Activated CD4-positive, alpha-beta memory T cell treated with anti-CD3 and anti-CD28 coated beads, Interleukin-2, amount 10 ng/mL, durations not matched to agents 7 days and 5 days (primary cell): Measurements from ENCODE around the gene NTNG1. TPM values are rescaled to one million over a fixed set of nuclear protein-coding genes. Genes with fewer than 3 reads are reported as not detected.
"Not testable (repeated sequence)": the region's sequence is repeated elsewhere in the genome, so short reads cannot be mapped to it uniquely, and the experiment has no call there.

Experiments
- CTCF ChIA-PET: fragments of 350-600 bp; sonication (Branson Sonifier 250); formaldehyde crosslinking; loops from one replicate; lab custom pipeline; 2021; ENCODE audit warnings: antibody characterized with exemption, inconsistent platforms; lab: Charles Lee
- POLR2A ChIA-PET: fragments of 350-600 bp; sonication (Branson Sonifier 250); formaldehyde crosslinking; loops from one replicate; lab custom pipeline; 2021; ENCODE audit warnings: antibody characterized with exemption; lab: Charles Lee
- DNase-seq: peaks from one replicate; pipeline ENCODE4 v3.0.0-alpha.2; 2020
- H3K27ac Mint-ChIP-seq: one replicate; pipeline ENCODE4 v1.8.0; 2021; ENCODE audit warnings: mild to moderate bottlenecking, mixed read lengths
- H3K27me3 Mint-ChIP-seq: one replicate; pipeline ENCODE4 v1.8.0; 2021; ENCODE audit warnings: mixed read lengths
- H3K36me3 Mint-ChIP-seq: one replicate; pipeline ENCODE4 v1.8.0; 2021; ENCODE audit warnings: low read depth, mixed read lengths
- H3K4me1 Mint-ChIP-seq: one replicate; pipeline ENCODE4 v1.8.0; 2021; ENCODE audit warnings: mixed read lengths
- H3K4me3 Mint-ChIP-seq: one replicate; pipeline ENCODE4 v1.8.0; 2021; ENCODE audit warnings: mild to moderate bottlenecking, mixed read lengths
- H3K9me3 Mint-ChIP-seq: one replicate; pipeline ENCODE4 v1.8.0; 2021; ENCODE audit warnings: mixed read lengths
- total RNA-seq, 2 experiments: library from RNA; stranded (reverse); gene quantifications; one replicate each; pipeline ENCODE4 v1.2.3, GENCODE V29; 2021

The NTNG1 gene
- total RNA-seq, 2 experiments from 2014 or later, result not detected

- CTCF ChIA-PET, result no interaction called here
- Mint-ChIP-seq H3K9me3 (no peaks in the 10 kb centered on the region), H3K4me1 (no peaks in the 10 kb centered on the region), H3K27me3 (no peaks in the 10 kb centered on the region), H3K27ac (no peak overlapping the region), H3K36me3 (no peaks in the 10 kb centered on the region), H3K4me3 (no peak overlapping the region)
- no peak for DNase-seq
- POLR2A ChIA-PET, result no interaction called here
Observed at GRCh38 chr1:107152395-107152794, 11.6 kb downstream of the NTNG1 start.

- ChIA-PET POLR2A (no interaction called here), CTCF (no interaction called here)
- H3K4me1 Mint-ChIP-seq, result no peaks in the 10 kb centered on the region
- no peaks in the 10 kb centered on the region for H3K36me3 Mint-ChIP-seq
- no peaks in the 10 kb centered on the region for H3K27me3 Mint-ChIP-seq
- H3K27ac Mint-ChIP-seq, result no peak overlapping the region
- DNase-seq, result no peak
- no peak overlapping the region for H3K4me3 Mint-ChIP-seq
- H3K9me3 Mint-ChIP-seq, result no peaks in the 10 kb centered on the region
Observed at GRCh38 chr1:107153014-107153413, 12.2 kb downstream of the NTNG1 start.

GRCh38 chr1:107158496-107158895 is 17.7 kb downstream of the NTNG1 start:
- Mint-ChIP-seq H3K4me1 (no peaks in the 10 kb centered on the region), H3K36me3 (no peaks in the 10 kb centered on the region), H3K27me3 (no peaks in the 10 kb centered on the region), H3K4me3 (no peak overlapping the region), H3K27ac (no peak overlapping the region), H3K9me3 (no peaks in the 10 kb centered on the region)
- POLR2A ChIA-PET, result no interaction called here
- no peak for DNase-seq
- CTCF ChIA-PET, result no interaction called here

GRCh38 chr1:107158991-107159390 is 18.2 kb downstream of the NTNG1 start:
- CTCF ChIA-PET, result no interaction called here
- Mint-ChIP-seq H3K27me3 (no peaks in the 10 kb centered on the region), H3K27ac (no peak overlapping the region), H3K4me3 (no peak overlapping the region), H3K36me3 (no peaks in the 10 kb centered on the region), H3K4me1 (no peaks in the 10 kb centered on the region), H3K9me3 (no peaks in the 10 kb centered on the region)
- no peak for DNase-seq
- POLR2A ChIA-PET, result no interaction called here

- no peak overlapping the region for H3K4me3 Mint-ChIP-seq
- POLR2A ChIA-PET, result no interaction called here
- H3K9me3 Mint-ChIP-seq, result peaks cover 5% of the 10 kb centered on the region
- CTCF ChIA-PET, result no interaction called here
- DNase-seq, result no peak
- H3K4me1 Mint-ChIP-seq, result no peaks in the 10 kb centered on the region
- no peaks in the 10 kb centered on the region for H3K36me3 Mint-ChIP-seq
- H3K27me3 Mint-ChIP-seq, result no peaks in the 10 kb centered on the region
- H3K27ac Mint-ChIP-seq, result no peak overlapping the region
Observed at GRCh38 chr1:107162745-107163144, 21.9 kb downstream of the NTNG1 start.

GRCh38 chr1:107164901-107165300 is 24.1 kb downstream of the NTNG1 start:
- H3K27me3 Mint-ChIP-seq, H3K27ac Mint-ChIP-seq, CTCF ChIA-PET, H3K4me1 Mint-ChIP-seq, POLR2A ChIA-PET, DNase-seq, H3K4me3 Mint-ChIP-seq, H3K9me3 Mint-ChIP-seq, H3K36me3 Mint-ChIP-seq: not testable (repeated sequence)

- Mint-ChIP-seq H3K4me3 (no peak overlapping the region), H3K4me1 (no peaks in the 10 kb centered on the region), H3K36me3 (no peaks in the 10 kb centered on the region), H3K9me3 (peaks cover 4% of the 10 kb centered on the region), H3K27me3 (no peaks in the 10 kb centered on the region), H3K27ac (no peak overlapping the region)
- no peak for DNase-seq
- ChIA-PET POLR2A (no interaction called here), CTCF (no interaction called here)
Observed at GRCh38 chr1:107169615-107170014, 28.8 kb downstream of the NTNG1 start.

GRCh38 chr1:107171333-107171732 is 30.5 kb downstream of the NTNG1 start:
- ChIA-PET CTCF (no interaction called here), POLR2A (no interaction called here)
- Mint-ChIP-seq H3K9me3 (no peaks in the 10 kb centered on the region), H3K36me3 (no peaks in the 10 kb centered on the region), H3K4me1 (no peaks in the 10 kb centered on the region), H3K27ac (no peak overlapping the region), H3K27me3 (no peaks in the 10 kb centered on the region), H3K4me3 (no peak overlapping the region)
- no peak for DNase-seq

GRCh38 chr1:107172450-107173170 is 31.8 kb downstream of the NTNG1 start:
- CTCF ChIA-PET, result no interaction called here
- DNase-seq, result no peak
- POLR2A ChIA-PET, result no interaction called here
- Mint-ChIP-seq H3K27ac (no peak overlapping the region), H3K36me3 (no peaks in the 10 kb centered on the region), H3K27me3 (no peaks in the 10 kb centered on the region), H3K9me3 (no peaks in the 10 kb centered on the region), H3K4me3 (no peak overlapping the region), H3K4me1 (no peaks in the 10 kb centered on the region)

GRCh38 chr1:107175102-107175909 is 34.5 kb downstream of the NTNG1 start:
- Mint-ChIP-seq H3K36me3 (no peaks in the 10 kb centered on the region), H3K27me3 (no peaks in the 10 kb centered on the region), H3K9me3 (no peaks in the 10 kb centered on the region), H3K4me1 (no peaks in the 10 kb centered on the region), H3K4me3 (no peak overlapping the region), H3K27ac (no peak overlapping the region)
- ChIA-PET POLR2A (no interaction called here), CTCF (no interaction called here)
- DNase-seq, result no peak

GRCh38 chr1:107181253-107181969 is 40.6 kb downstream of the NTNG1 start:
- Mint-ChIP-seq H3K9me3 (no peaks in the 10 kb centered on the region), H3K36me3 (no peaks in the 10 kb centered on the region), H3K4me1 (no peaks in the 10 kb centered on the region), H3K27me3 (no peaks in the 10 kb centered on the region), H3K4me3 (no peak overlapping the region), H3K27ac (no peak overlapping the region)
- POLR2A ChIA-PET, result no interaction called here
- DNase-seq, result no peak
- CTCF ChIA-PET, result no interaction called here

- no peaks in the 10 kb centered on the region for H3K4me1 Mint-ChIP-seq
- no peak overlapping the region for H3K27ac Mint-ChIP-seq
- no peaks in the 10 kb centered on the region for H3K27me3 Mint-ChIP-seq
- H3K36me3 Mint-ChIP-seq, result no peaks in the 10 kb centered on the region
- ChIA-PET POLR2A (no interaction called here), CTCF (interaction anchor here (0.7 kb wide), 1 partner anchor 41 kb away, joined by 4 read pairs; no protein-coding TSS in a partner anchor)
- DNase-seq, result no peak
- H3K4me3 Mint-ChIP-seq, result no peak overlapping the region
- H3K9me3 Mint-ChIP-seq, result no peaks in the 10 kb centered on the region
Observed at GRCh38 chr1:107183011-107183410, 42.2 kb downstream of the NTNG1 start.

- Mint-ChIP-seq H3K9me3 (no peaks in the 10 kb centered on the region), H3K4me1 (no peaks in the 10 kb centered on the region), H3K36me3 (no peaks in the 10 kb centered on the region), H3K27ac (no peak overlapping the region), H3K27me3 (no peaks in the 10 kb centered on the region), H3K4me3 (no peak overlapping the region)
- no peak for DNase-seq
- POLR2A ChIA-PET, result no interaction called here
- CTCF ChIA-PET, result no interaction called here
Observed at GRCh38 chr1:107184888-107185287, 44.0 kb downstream of the NTNG1 start.
